ENCODE data around the gene FNDC5. TPM values are rescaled to one million over a fixed set of nuclear protein-coding genes. Genes with fewer than 3 reads are reported as not detected.

Gene FNDC5
- total and polyA plus RNA-seq, 10 of the 15 experiments (the other 5 are each of a cell fraction or from before 2014, with no cell fraction given) = 0.01 to 0.29 (median 0.19) TPM; not detected in 4

DNA sequence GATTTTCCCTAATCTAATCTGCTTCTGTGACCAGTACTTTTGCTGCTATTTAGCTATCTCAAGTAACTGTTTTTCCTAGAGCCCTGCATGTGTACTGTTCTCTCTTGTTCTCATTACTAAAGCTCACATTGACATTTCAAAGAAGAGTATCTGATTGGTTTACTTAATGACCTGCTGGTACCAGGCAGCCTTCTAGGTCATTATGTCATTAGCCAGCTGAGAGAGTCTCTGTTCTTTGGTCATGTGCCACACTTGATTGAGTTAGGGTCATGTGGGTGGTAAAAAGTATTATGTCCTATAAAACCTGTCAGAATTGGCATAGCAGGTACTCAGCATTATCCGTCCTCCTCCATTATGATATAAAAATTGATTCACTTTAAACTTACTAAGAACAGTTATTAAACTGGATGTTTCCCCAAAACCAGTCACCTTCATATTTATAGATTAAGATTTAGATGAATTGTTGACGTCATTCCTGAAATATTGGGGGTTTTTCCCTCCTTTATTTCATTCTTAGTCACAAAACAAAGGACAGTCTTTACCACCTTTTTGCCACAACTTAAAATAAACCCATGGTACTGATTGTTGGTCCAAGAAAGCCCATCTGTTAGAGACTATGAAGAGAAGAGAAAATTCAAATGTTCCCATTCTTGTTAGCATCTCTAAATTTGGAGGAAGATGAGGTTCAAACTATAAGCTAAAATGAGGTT, 22.2 kb downstream of the FNDC5 start:
- no peaks in the 10 kb centered on the region for H3K79me2 ChIP-seq (ENCODE audit: control insufficient read depth, insufficient read depth, low read length)
- FAIRE-seq = no peak
- no peaks in the 10 kb centered on the region for H3K27me3 ChIP-seq (replicated peaks in 1 of 2; ENCODE audit: control insufficient read depth in 2 of 2, insufficient read depth in 2 of 2, low read length in 1 of 2)
- 18% methylated on average over 2 of the region's 2 CpGs for WGBS (ENCODE audit: insufficient coverage, insufficient replicate concordance, low lambda C conversion rate, missing lambda C conversion rate)
- ChIA-PET CTCF (interaction anchor here (1.2 to 4.2 kb wide), 3 partner anchors 25 to 136 kb away, joined by 3 to 19 read pairs (median 3); no protein-coding TSS in a partner anchor), RAD21 (ENCODE audit: unreplicated experiment) (interaction anchor here (1.3 kb wide), 1 partner anchor 24 kb away, joined by 3 read pairs; no protein-coding TSS in a partner anchor), POLR2A (interaction anchor here (0.7 to 0.9 kb wide), 2 partner anchors 12 to 30 kb away, joined by 3 read pairs; no protein-coding TSS in a partner anchor), SMC1A (ENCODE audit: uncharacterized antibody, unreplicated experiment) (interaction anchor here (0.8 to 3.0 kb wide), 5 partner anchors 19 to 73 kb away, joined by 3 to 15 read pairs (median 4); no protein-coding TSS in a partner anchor)
- peak; percentile 95 for ATAC-seq
- no peak overlapping the region for H3K4me3 ChIP-seq
- peaks cover 0 to 9% of the 10 kb centered on the region in 2 experiments; a peak in 2 of 4 replicates for H3K36me3 ChIP-seq (ENCODE audit: control insufficient read depth in 2 of 2, insufficient read depth in 2 of 2, low read length in 1 of 2)
- no peak overlapping the region for H2AFZ ChIP-seq (ENCODE audit: control insufficient read depth, low read depth, low read length)
- no peak overlapping the region for H3K4me2 ChIP-seq (ENCODE audit: control insufficient read depth, insufficient read depth)
- 0 out of 2 replicates have a peak overlapping the region, but pooled peaks have one; percentile 6 for H3K27ac ChIP-seq (ENCODE audit: control insufficient read depth, insufficient read depth)
- H3K9ac ChIP-seq (ENCODE audit: control insufficient read depth, insufficient read depth, low read length) = no peak overlapping the region
- peaks cover 2% of the 10 kb centered on the region; the same call in 1 of the 3 replicates for H3K9me3 ChIP-seq (replicated peaks; ENCODE audit: control insufficient read depth, insufficient read depth, low read length)
- no peaks in the 10 kb centered on the region for H3K4me1 ChIP-seq (ENCODE audit: control insufficient read depth, insufficient read depth, low read length)
- no peaks in the 10 kb centered on the region for H4K20me1 ChIP-seq (ENCODE audit: control insufficient read depth, insufficient read depth)
- in situ Hi-C loops (cut with MboI) = no loop called here
- intact Hi-C loops (cut with micrococcal nuclease; ENCODE audit: unreplicated experiment) = no loop called here
- BruUV-seq (replicated peaks) = TSS peak; percentile 13
- no peak for DNase-seq (ENCODE audit: low read depth, low spot score)
- no peak for TF ChIP-seq EP300 (IDR thresholded peaks at IDR 0.05; ENCODE audit: borderline replicate concordance in 1 of 2, control insufficient read depth in 1 of 2, low read depth in 2 of 2, low read length in 2 of 2)
- TF ChIP-seq, protein P1, sequence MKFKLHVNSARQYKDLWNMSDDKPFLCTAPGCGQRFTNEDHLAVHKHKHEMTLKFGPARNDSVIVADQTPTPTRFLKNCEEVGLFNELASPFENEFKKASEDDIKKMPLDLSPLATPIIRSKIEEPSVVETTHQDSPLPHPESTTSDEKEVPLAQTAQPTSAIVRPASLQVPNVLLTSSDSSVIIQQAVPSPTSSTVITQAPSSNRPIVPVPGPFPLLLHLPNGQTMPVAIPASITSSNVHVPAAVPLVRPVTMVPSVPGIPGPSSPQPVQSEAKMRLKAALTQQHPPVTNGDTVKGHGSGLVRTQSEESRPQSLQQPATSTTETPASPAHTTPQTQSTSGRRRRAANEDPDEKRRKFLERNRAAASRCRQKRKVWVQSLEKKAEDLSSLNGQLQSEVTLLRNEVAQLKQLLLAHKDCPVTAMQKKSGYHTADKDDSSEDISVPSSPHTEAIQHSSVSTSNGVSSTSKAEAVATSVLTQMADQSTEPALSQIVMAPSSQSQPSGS (IDR thresholded peaks at IDR 0.05; ENCODE audit: low read length) = peak; percentile 52
- TF ChIP-seq, protein P2, sequence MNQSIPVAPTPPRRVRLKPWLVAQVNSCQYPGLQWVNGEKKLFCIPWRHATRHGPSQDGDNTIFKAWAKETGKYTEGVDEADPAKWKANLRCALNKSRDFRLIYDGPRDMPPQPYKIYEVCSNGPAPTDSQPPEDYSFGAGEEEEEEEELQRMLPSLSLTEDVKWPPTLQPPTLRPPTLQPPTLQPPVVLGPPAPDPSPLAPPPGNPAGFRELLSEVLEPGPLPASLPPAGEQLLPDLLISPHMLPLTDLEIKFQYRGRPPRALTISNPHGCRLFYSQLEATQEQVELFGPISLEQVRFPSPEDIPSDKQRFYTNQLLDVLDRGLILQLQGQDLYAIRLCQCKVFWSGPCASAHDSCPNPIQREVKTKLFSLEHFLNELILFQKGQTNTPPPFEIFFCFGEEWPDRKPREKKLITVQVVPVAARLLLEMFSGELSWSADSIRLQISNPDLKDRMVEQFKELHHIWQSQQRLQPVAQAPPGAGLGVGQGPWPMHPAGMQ (IDR thresholded peaks at IDR 0.05; ENCODE audit: borderline replicate concordance) = no peak
- TF ChIP-seq, protein P3, sequence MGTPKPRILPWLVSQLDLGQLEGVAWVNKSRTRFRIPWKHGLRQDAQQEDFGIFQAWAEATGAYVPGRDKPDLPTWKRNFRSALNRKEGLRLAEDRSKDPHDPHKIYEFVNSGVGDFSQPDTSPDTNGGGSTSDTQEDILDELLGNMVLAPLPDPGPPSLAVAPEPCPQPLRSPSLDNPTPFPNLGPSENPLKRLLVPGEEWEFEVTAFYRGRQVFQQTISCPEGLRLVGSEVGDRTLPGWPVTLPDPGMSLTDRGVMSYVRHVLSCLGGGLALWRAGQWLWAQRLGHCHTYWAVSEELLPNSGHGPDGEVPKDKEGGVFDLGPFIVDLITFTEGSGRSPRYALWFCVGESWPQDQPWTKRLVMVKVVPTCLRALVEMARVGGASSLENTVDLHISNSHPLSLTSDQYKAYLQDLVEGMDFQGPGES (IDR thresholded peaks at IDR 0.05) = no peak
- peak; percentile 96 for TF ChIP-seq ATF7 (IDR thresholded peaks at IDR 0.05; ENCODE audit: low read depth)
- no peak for TF ChIP-seq STAT3 (IDR thresholded peaks at IDR 0.05; ENCODE audit: low read depth, low read length)
- TF ChIP-seq POLR2AphosphoS5 (IDR thresholded peaks at IDR 0.05; ENCODE audit: low read length) = no peak
- TF ChIP-seq JUND (IDR thresholded peaks at IDR 0.05; ENCODE audit: low read depth, low read length) = no peak
- TF ChIP-seq ETV6 (conservative IDR thresholded peaks at IDR 0.05 in 1 of 2, IDR thresholded peaks at IDR 0.05 in 1 of 2; ENCODE audit: borderline replicate concordance in 1 of 2, low read depth in 1 of 2) = no peak
- peak; percentile 65 for TF ChIP-seq JUNB (IDR thresholded peaks at IDR 0.05)
- TF ChIP-seq, protein P4, sequence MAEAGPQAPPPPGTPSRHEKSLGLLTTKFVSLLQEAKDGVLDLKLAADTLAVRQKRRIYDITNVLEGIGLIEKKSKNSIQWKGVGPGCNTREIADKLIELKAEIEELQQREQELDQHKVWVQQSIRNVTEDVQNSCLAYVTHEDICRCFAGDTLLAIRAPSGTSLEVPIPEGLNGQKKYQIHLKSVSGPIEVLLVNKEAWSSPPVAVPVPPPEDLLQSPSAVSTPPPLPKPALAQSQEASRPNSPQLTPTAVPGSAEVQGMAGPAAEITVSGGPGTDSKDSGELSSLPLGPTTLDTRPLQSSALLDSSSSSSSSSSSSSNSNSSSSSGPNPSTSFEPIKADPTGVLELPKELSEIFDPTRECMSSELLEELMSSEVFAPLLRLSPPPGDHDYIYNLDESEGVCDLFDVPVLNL (IDR thresholded peaks at IDR 0.05; ENCODE audit: low read depth, low read length) = no peak
- TF ChIP-seq SIX5 (IDR thresholded peaks at IDR 0.05; ENCODE audit: low read depth, low read length, severe bottlenecking) = no peak
- no peak for TF ChIP-seq MYC (IDR thresholded peaks at IDR 0.05; ENCODE audit: insufficient read depth, insufficient read length, insufficient replicate concordance, low read length, severe bottlenecking)
- no peak for TF ChIP-seq NR2C1 (IDR thresholded peaks at IDR 0.05)
- no peak for TF ChIP-seq RB1 (IDR thresholded peaks at IDR 0.05; ENCODE audit: borderline replicate concordance)
- TF ChIP-seq KAT2A (conservative IDR thresholded peaks at IDR 0.05; ENCODE audit: control insufficient read depth, low read depth, low read length) = no peak
- no peak for TF ChIP-seq HCFC1 (IDR thresholded peaks at IDR 0.05; ENCODE audit: low read length)

Measured in GM12878 (cell line).